ENCODE data around the gene CT47C1.
"Not testable (repeated sequence)": the region's sequence is repeated elsewhere in the genome, so short reads cannot be mapped to it uniquely, and the experiment has no call there.

DNA sequence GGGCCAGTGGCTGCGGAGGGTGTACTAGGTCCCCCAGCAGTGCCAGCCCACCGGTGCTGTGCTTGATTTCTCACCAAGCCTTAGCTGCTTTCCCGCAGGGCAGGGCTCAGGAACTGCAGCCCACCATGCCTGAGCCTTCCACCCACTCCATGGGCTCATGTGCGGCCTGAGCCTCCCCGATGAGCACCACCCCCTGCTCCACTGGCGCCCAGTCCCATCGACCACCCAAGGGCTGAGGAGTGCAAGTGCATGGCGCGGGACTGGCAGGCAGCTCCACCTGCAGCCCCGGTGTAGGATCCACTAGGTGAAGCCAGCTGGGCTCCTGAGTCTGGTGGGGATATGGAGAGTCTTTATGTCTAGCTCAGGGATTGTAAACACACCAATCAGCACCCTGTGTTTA, 43.1 kb upstream of the CT47C1 start:
- TF ChIP-seq, protein P1, sequence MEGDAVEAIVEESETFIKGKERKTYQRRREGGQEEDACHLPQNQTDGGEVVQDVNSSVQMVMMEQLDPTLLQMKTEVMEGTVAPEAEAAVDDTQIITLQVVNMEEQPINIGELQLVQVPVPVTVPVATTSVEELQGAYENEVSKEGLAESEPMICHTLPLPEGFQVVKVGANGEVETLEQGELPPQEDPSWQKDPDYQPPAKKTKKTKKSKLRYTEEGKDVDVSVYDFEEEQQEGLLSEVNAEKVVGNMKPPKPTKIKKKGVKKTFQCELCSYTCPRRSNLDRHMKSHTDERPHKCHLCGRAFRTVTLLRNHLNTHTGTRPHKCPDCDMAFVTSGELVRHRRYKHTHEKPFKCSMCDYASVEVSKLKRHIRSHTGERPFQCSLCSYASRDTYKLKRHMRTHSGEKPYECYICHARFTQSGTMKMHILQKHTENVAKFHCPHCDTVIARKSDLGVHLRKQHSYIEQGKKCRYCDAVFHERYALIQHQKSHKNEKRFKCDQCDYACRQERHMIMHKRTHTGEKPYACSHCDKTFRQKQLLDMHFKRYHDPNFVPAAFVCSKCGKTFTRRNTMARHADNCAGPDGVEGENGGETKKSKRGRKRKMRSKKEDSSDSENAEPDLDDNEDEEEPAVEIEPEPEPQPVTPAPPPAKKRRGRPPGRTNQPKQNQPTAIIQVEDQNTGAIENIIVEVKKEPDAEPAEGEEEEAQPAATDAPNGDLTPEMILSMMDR (conservative IDR thresholded peaks at IDR 0.05; ENCODE audit: low read length) = not testable (repeated sequence)
- TF ChIP-seq EZH2phosphoT487 (IDR thresholded peaks at IDR 0.05; ENCODE audit: borderline replicate concordance, low read depth, low read length) = not testable (repeated sequence)

Measured in OCI-LY7 (cell line).